Nephron progenitor cell (in vitro differentiated cells): Measurements from ENCODE around the gene PCDH8.

ENCODE experiments used
- DNase-seq: peaks from one replicate; pipeline ENCODE4 v3.0.0; 2021
- H3K27ac Mint-ChIP-seq: 2 replicates; pipeline ENCODE4 v1.8.0; 2021; ENCODE audit warnings: mild to moderate bottlenecking, moderate library complexity, mixed read lengths
- H3K27me3 Mint-ChIP-seq: 2 replicates; pipeline ENCODE4 v1.8.0; 2021; ENCODE audit warnings: mild to moderate bottlenecking, low read depth, mixed read lengths; ENCODE audit not compliant: poor library complexity
- H3K36me3 Mint-ChIP-seq: 2 replicates; pipeline ENCODE4 v1.8.0; 2021; ENCODE audit warnings: low read depth, mixed read lengths
- H3K4me1 Mint-ChIP-seq: 2 replicates; pipeline ENCODE4 v1.8.0; 2021; ENCODE audit warnings: mixed read lengths
- H3K4me3 Mint-ChIP-seq: 2 replicates; pipeline ENCODE4 v1.8.0; 2021; ENCODE audit warnings: mild to moderate bottlenecking, moderate library complexity, mixed read lengths
- H3K9me3 Mint-ChIP-seq: 2 replicates; pipeline ENCODE4 v1.8.0; 2021; ENCODE audit warnings: mild to moderate bottlenecking, moderate library complexity, mixed read lengths
- TF ChIP-seq, protein P1 (sequence below): fragments of 200-600 bp; sonication (generic); IDR thresholded peaks from 2 replicates; pipeline ENCODE4 v1.5.0; 2021; ENCODE audit warnings: antibody characterized with exemption

Gene PCDH8

DNA sequence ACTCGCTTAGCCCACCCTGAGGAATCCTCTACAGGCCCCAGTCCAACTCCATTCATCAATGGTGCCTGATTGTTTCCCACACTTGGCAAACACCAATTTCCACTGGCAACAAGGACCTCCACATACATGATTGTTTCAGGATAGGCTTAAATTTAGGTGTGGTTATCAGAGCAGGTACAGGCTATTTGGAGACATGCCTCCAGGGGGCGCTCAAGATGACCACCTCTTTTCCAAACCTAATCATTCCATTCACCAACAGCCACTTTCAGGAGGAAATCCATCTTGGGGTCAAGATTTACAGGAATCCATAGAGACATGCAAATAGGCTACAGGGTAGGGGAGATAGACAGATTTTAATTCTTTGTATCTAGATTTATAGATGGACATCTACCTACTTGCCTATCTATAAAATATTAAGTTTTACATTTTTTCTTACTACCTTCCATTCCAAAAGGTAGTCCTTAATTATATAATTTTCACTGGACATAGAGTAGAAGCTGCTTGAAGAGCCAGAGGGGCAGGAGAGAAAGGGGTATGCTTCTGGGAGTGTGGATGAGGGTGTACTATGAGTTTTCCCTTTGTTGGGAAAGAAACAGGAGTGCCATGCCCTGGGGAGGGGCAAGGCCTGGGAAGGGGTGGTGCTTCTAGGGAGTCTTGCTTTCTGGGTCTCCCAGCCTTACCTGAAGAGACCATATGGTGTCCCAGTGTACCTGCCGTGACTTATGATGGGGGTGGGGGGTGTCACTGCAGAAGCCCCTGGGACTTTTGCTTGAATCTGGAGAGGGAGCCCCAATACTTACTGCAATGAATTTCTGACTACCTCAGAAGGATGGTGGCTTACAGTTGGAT is 14.1 kb upstream of the PCDH8 start:
- no peaks in the 10 kb centered on the region for H3K9me3 Mint-ChIP-seq
- H3K4me1 Mint-ChIP-seq: peaks cover 2% of the 10 kb centered on the region
- DNase-seq: peak; percentile 66
- TF ChIP-seq, protein P1, sequence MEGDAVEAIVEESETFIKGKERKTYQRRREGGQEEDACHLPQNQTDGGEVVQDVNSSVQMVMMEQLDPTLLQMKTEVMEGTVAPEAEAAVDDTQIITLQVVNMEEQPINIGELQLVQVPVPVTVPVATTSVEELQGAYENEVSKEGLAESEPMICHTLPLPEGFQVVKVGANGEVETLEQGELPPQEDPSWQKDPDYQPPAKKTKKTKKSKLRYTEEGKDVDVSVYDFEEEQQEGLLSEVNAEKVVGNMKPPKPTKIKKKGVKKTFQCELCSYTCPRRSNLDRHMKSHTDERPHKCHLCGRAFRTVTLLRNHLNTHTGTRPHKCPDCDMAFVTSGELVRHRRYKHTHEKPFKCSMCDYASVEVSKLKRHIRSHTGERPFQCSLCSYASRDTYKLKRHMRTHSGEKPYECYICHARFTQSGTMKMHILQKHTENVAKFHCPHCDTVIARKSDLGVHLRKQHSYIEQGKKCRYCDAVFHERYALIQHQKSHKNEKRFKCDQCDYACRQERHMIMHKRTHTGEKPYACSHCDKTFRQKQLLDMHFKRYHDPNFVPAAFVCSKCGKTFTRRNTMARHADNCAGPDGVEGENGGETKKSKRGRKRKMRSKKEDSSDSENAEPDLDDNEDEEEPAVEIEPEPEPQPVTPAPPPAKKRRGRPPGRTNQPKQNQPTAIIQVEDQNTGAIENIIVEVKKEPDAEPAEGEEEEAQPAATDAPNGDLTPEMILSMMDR: peak; percentile 75
- no peak overlapping the region for H3K4me3 Mint-ChIP-seq
- H3K36me3 Mint-ChIP-seq: no peaks in the 10 kb centered on the region
- no peak overlapping the region for H3K27ac Mint-ChIP-seq
- H3K27me3 Mint-ChIP-seq: peaks cover 38% of the 10 kb centered on the region

DNA sequence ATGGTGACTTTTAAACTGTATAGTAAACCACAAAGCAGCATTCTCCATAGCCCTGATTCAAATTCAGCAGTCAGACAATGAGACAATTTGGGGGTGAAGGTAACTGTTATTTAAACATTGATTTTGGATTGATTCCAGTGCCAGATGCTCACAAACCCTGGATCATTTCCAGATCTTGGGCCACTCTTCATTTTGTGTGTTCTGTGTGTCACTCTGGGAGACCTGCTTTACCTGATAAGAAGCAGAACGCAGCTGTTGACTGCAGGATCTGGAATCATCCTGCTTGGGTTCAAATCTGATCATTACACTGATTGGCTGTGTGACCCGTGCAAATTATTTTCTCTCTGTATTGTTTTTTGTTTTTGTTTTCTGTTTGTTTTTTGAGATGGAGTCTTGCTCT is 4.0 kb upstream of the PCDH8 start:
- Mint-ChIP-seq H3K36me3 (no peaks in the 10 kb centered on the region), H3K4me1 (peaks cover 74% of the 10 kb centered on the region), H3K9me3 (peaks cover 6% of the 10 kb centered on the region), H3K4me3 (peak overlapping the region; percentile 93), H3K27ac (no peak overlapping the region), H3K27me3 (peaks cover 56% of the 10 kb centered on the region)
- DNase-seq: no peak
- TF ChIP-seq, protein P1: no peak

DNA sequence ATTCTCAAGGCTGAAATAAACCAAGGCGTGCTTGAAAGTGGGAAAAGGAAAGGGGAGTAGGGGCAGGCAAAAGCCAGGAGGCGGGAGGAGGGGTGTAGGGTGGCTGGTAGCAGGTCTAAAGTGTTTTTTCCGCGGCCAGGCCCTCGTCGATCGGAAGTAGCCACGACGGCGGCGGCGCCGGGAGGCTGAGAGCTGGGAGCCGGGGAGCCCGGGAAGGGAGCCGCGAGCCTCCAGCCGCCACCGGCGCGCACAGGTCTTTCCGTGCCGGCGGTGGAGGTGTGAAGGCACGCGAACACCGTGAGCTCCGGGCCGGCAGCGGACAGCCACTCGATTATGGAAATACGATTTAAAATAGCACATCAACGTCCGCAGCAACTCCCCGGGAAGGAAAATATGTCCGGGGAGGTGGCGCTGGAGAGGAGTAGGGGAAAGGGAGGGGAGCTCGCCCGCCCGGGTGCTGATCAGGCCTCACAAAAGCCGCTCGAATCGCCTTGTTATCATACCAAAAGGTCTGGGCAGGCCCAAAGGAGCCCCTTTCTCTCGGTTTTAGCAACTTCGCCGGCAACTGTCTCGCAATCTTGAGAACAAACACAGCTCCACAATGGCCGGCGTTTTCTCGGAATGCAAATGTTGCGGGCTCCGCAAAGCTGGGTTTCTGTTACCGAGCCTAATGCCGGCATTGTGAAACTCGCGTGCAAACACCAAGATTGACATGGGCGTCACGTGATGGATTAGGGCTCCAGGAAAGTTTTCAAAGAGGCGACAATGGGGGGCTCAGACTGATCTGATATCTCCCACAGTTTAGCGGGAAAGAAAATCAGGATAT is 2.9 kb upstream of the PCDH8 start:
- Mint-ChIP-seq H3K4me1 (peaks cover 66% of the 10 kb centered on the region), H3K36me3 (no peaks in the 10 kb centered on the region), H3K27me3 (peaks cover 67% of the 10 kb centered on the region), H3K27ac (peak overlapping the region; percentile 82), H3K4me3 (peak overlapping the region; percentile 93), H3K9me3 (peaks cover 6% of the 10 kb centered on the region)
- DNase-seq: peak; percentile 56
- TF ChIP-seq, protein P1: no peak

DNA sequence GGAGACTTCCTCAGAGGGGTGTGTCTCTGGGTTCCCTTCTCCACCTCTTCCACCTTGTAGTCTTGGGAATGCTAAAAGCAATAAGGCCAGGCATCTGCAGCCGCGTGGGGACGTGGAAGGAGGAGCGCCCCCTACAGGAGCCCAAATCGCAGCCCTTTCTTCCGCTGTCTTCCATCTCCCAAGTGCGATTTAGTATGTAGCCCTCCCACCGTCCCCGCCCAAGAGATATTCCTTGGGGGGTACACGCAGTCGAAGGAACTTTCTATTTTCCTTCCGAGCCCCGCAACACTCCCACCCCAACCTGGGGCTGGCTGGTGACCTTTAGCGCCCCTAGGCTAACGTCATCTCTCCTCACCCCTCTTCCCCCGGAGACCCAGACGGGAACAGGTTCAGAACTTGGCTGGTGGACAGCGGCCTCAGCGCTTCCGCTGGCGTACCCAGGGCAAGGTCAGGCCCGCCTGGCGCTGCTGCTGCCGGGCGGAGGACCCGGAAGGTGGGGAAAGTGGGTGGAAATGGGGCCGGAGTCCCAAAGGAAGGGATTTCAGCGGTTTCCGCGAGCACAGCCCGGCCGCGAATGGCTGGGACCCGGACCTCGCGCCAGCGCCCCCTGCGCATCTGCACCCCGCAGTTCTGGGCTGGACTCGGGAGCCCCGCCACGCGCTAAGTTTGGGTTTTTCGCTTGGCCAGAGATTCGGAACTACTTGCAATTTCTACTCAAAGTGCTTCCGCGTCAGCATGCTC is 2.1 kb upstream of the PCDH8 start:
- DNase-seq: peak; percentile 93
- H3K36me3 Mint-ChIP-seq: no peaks in the 10 kb centered on the region

DNA sequence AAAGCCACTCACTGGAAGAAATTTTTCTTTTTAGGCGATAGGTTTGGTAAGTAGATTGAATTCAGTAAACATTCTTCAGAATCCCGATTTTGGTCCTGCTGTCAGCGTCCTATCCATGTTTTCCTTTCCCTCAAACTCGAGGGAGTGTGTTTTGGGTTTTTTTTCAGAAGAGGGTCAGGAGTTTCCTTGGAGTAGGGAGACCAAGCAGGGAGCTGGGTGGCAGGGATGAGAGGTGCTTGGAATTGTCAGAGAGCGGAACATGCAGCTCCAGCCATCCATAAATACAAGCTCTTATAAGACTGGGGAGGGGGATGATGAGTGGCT is 1.6 kb upstream of the PCDH8 start:
- Mint-ChIP-seq H3K27me3 (peaks cover 70% of the 10 kb centered on the region), H3K27ac (no peak overlapping the region), H3K4me1 (peaks cover 54% of the 10 kb centered on the region), H3K4me3 (peak overlapping the region; percentile 58), H3K36me3 (peaks cover 1% of the 10 kb centered on the region), H3K9me3 (peaks cover 6% of the 10 kb centered on the region)
- DNase-seq: no peak
- TF ChIP-seq, protein P1: no peak

More for the DNA sequence above, 2.1 kb upstream of the PCDH8 start:
- Mint-ChIP-seq H3K27me3 (peaks cover 70% of the 10 kb centered on the region), H3K4me1 (peaks cover 59% of the 10 kb centered on the region), H3K4me3 (peak overlapping the region; percentile 93), H3K9me3 (peaks cover 6% of the 10 kb centered on the region), H3K27ac (peak overlapping the region; percentile 81)
- TF ChIP-seq, protein P1: peak; percentile 54
